ENCODE data around the gene SPTLC2.
A peak's percentile ranks its signal among the peaks of the same experiment; 100 is the strongest.
"Not testable (repeated sequence)": the region's sequence is repeated elsewhere in the genome, so short reads cannot be mapped to it uniquely, and the experiment has no call there.

The SPTLC2 gene

GRCh38 chr14:77585385-77585784 is 31.1 kb downstream of the SPTLC2 start:
- no peak for DNase-seq

GRCh38 chr14:77584809-77585208 is 31.6 kb downstream of the SPTLC2 start:
- no peak for DNase-seq

- DNase-seq = no peak
Measured at GRCh38 chr14:77583657-77584056, 32.8 kb downstream of the SPTLC2 start.

GRCh38 chr14:77582511-77582910 is 33.9 kb downstream of the SPTLC2 start:
- DNase-seq = no peak

- peak; percentile 56 for DNase-seq
Measured at GRCh38 chr14:77580964-77581505, 35.4 kb downstream of the SPTLC2 start.

- DNase-seq = no peak
Measured at GRCh38 chr14:77580477-77580876, 36.0 kb downstream of the SPTLC2 start.

- DNase-seq = no peak
Measured at GRCh38 chr14:77579780-77580179, 36.7 kb downstream of the SPTLC2 start.

GRCh38 chr14:77579065-77579464 is 37.4 kb downstream of the SPTLC2 start:
- DNase-seq = no peak

GRCh38 chr14:77574446-77575115 is 41.9 kb downstream of the SPTLC2 start:
- DNase-seq = no peak

GRCh38 chr14:77573964-77574363 is 42.5 kb downstream of the SPTLC2 start:
- no peak for DNase-seq

GRCh38 chr14:77570706-77571268 is 45.6 kb downstream of the SPTLC2 start:
- no peak for DNase-seq

GRCh38 chr14:77565994-77566305 is 50.5 kb downstream of the SPTLC2 start:
- DNase-seq = no peak

- DNase-seq = no peak
Measured at GRCh38 chr14:77565289-77565993, 51.0 kb downstream of the SPTLC2 start.

GRCh38 chr14:77562681-77563080 is 53.8 kb downstream of the SPTLC2 start:
- DNase-seq = no peak

- no peak for DNase-seq
Measured at GRCh38 chr14:77561881-77562280, 54.6 kb downstream of the SPTLC2 start.

GRCh38 chr14:77559381-77559780 is 57.1 kb downstream of the SPTLC2 start:
- DNase-seq = no peak

- DNase-seq = no peak
Measured at GRCh38 chr14:77557391-77557790, 59.0 kb downstream of the SPTLC2 start.

GRCh38 chr14:77556946-77557345 is 59.5 kb downstream of the SPTLC2 start:
- DNase-seq = no peak

- DNase-seq = no peak
Measured at GRCh38 chr14:77554816-77555599, 61.4 kb downstream of the SPTLC2 start.

- DNase-seq = no peak
Measured at GRCh38 chr14:77554207-77554606, 62.2 kb downstream of the SPTLC2 start.

- no peak for DNase-seq
Measured at GRCh38 chr14:77549451-77549850, 67.0 kb downstream of the SPTLC2 start.

GRCh38 chr14:77547512-77548180 is 68.8 kb downstream of the SPTLC2 start:
- DNase-seq = no peak

- not testable (repeated sequence) for DNase-seq
Measured at GRCh38 chr14:77545171-77545570, 71.3 kb downstream of the SPTLC2 start.
